ENCODE results near the gene NEURL1B. TPM values are rescaled to one million over a fixed set of nuclear protein-coding genes. Genes with fewer than 3 reads are reported as not detected.

The NEURL1B gene
- total RNA-seq, 1 experiment from 2014 or later: 18.8 TPM

GRCh38 chr5:172679628-172680212 lies 38.7 kb downstream of the NEURL1B start:
- H3K36me3 ChIP-seq: peaks cover 7% of the 10 kb centered on the region; the same call in 1 of the 2 replicates

GRCh38 chr5:172680921-172681320 lies 39.9 kb downstream of the NEURL1B start:
- Histone ChIP-seq H3K27ac (no peak overlapping the region), H3K27me3 (no peaks in the 10 kb centered on the region), H3K4me3 (no peak overlapping the region), H3K9me3 (replicated peaks) (no peaks in the 10 kb centered on the region), H3K36me3 (peaks cover 7% of the 10 kb centered on the region; the same call in 1 of the 2 replicates), H3K4me1 (no peaks in the 10 kb centered on the region)
- no peak for DNase-seq

More at GRCh38 chr5:172679628-172680212, 38.7 kb downstream of the NEURL1B start:
- no peaks in the 10 kb centered on the region for H3K27me3 ChIP-seq
- no peaks in the 10 kb centered on the region for H3K9me3 ChIP-seq (replicated peaks)
- no peak overlapping the region for H3K27ac ChIP-seq
- DNase-seq: no peak
- H3K4me1 ChIP-seq: no peaks in the 10 kb centered on the region
- no peak overlapping the region for H3K4me3 ChIP-seq

- peaks cover 7% of the 10 kb centered on the region; the same call in 1 of the 2 replicates for H3K36me3 ChIP-seq
- no peak overlapping the region for H3K4me3 ChIP-seq
- H3K4me1 ChIP-seq: no peaks in the 10 kb centered on the region
- H3K27ac ChIP-seq: no peak overlapping the region
- H3K9me3 ChIP-seq (replicated peaks): no peaks in the 10 kb centered on the region
- no peak for DNase-seq
- no peaks in the 10 kb centered on the region for H3K27me3 ChIP-seq
Measured at GRCh38 chr5:172681421-172681820, 40.4 kb downstream of the NEURL1B start.

GRCh38 chr5:172683264-172683644 lies 42.2 kb downstream of the NEURL1B start:
- Histone ChIP-seq H3K36me3 (peaks cover 7% of the 10 kb centered on the region; the same call in 1 of the 2 replicates), H3K4me3 (no peak overlapping the region), H3K27me3 (no peaks in the 10 kb centered on the region), H3K4me1 (no peaks in the 10 kb centered on the region), H3K27ac (no peak overlapping the region), H3K9me3 (replicated peaks) (no peaks in the 10 kb centered on the region)
- no peak for DNase-seq

GRCh38 chr5:172683645-172684471 lies 42.8 kb downstream of the NEURL1B start:
- Histone ChIP-seq H3K9me3 (replicated peaks) (no peaks in the 10 kb centered on the region), H3K27me3 (no peaks in the 10 kb centered on the region), H3K27ac (no peak overlapping the region), H3K4me3 (no peak overlapping the region), H3K36me3 (peaks cover 7% of the 10 kb centered on the region; the same call in 1 of the 2 replicates), H3K4me1 (no peaks in the 10 kb centered on the region)
- DNase-seq: no peak

GRCh38 chr5:172685091-172685490 lies 44.0 kb downstream of the NEURL1B start:
- no peaks in the 10 kb centered on the region for H3K4me1 ChIP-seq
- H3K27me3 ChIP-seq: no peaks in the 10 kb centered on the region
- no peak for DNase-seq
- no peaks in the 10 kb centered on the region for H3K9me3 ChIP-seq (replicated peaks)
- H3K27ac ChIP-seq: no peak overlapping the region
- H3K4me3 ChIP-seq: no peak overlapping the region
- H3K36me3 ChIP-seq: peaks cover 7% of the 10 kb centered on the region; the same call in 1 of the 2 replicates

- no peaks in the 10 kb centered on the region for H3K27me3 ChIP-seq
- H3K4me3 ChIP-seq: no peak overlapping the region
- DNase-seq: no peak
- no peaks in the 10 kb centered on the region for H3K4me1 ChIP-seq
- H3K9me3 ChIP-seq (replicated peaks): no peaks in the 10 kb centered on the region
- H3K27ac ChIP-seq: no peak overlapping the region
- H3K36me3 ChIP-seq: peaks cover 7% of the 10 kb centered on the region; the same call in 1 of the 2 replicates
Measured at GRCh38 chr5:172686111-172686510, 45.0 kb downstream of the NEURL1B start.

GRCh38 chr5:172686539-172687390 lies 45.7 kb downstream of the NEURL1B start:
- Histone ChIP-seq H3K4me3 (no peak overlapping the region), H3K27ac (no peak overlapping the region), H3K27me3 (no peaks in the 10 kb centered on the region), H3K36me3 (peaks cover 6% of the 10 kb centered on the region; the same call in 1 of the 2 replicates), H3K4me1 (0 out of 2 replicates have a peak, but pooled peaks cover 2% of the 10 kb centered on the region), H3K9me3 (replicated peaks) (no peaks in the 10 kb centered on the region)
- DNase-seq: no peak

- Histone ChIP-seq H3K27me3 (no peaks in the 10 kb centered on the region), H3K9me3 (replicated peaks) (no peaks in the 10 kb centered on the region), H3K4me1 (peaks cover 7% of the 10 kb centered on the region), H3K27ac (no peak overlapping the region), H3K4me3 (no peak overlapping the region), H3K36me3 (peaks cover 2% of the 10 kb centered on the region; the same call in 1 of the 2 replicates)
- DNase-seq: no peak
Measured at GRCh38 chr5:172687940-172688339, 46.9 kb downstream of the NEURL1B start.

GRCh38 chr5:172688349-172689217 lies 47.5 kb downstream of the NEURL1B start:
- H3K4me1 ChIP-seq: peaks cover 10% of the 10 kb centered on the region
- no peaks in the 10 kb centered on the region for H3K36me3 ChIP-seq
- DNase-seq: no peak
- no peaks in the 10 kb centered on the region for H3K27me3 ChIP-seq
- no peaks in the 10 kb centered on the region for H3K9me3 ChIP-seq (replicated peaks)
- no peak overlapping the region for H3K27ac ChIP-seq
- H3K4me3 ChIP-seq: no peak overlapping the region

- no peak overlapping the region for H3K4me3 ChIP-seq
- H3K27me3 ChIP-seq: no peaks in the 10 kb centered on the region
- H3K27ac ChIP-seq: no peak overlapping the region
- no peaks in the 10 kb centered on the region for H3K9me3 ChIP-seq (replicated peaks)
- peaks cover 10% of the 10 kb centered on the region for H3K4me1 ChIP-seq
- DNase-seq: no peak
- H3K36me3 ChIP-seq: no peaks in the 10 kb centered on the region
Measured at GRCh38 chr5:172689218-172689572, 48.1 kb downstream of the NEURL1B start.

GRCh38 chr5:172689801-172690200 lies 48.7 kb downstream of the NEURL1B start:
- no peak for DNase-seq
- Histone ChIP-seq H3K4me1 (peaks cover 10% of the 10 kb centered on the region), H3K9me3 (replicated peaks) (no peaks in the 10 kb centered on the region), H3K36me3 (no peaks in the 10 kb centered on the region), H3K27me3 (no peaks in the 10 kb centered on the region), H3K4me3 (no peak overlapping the region), H3K27ac (no peak overlapping the region)

- no peaks in the 10 kb centered on the region for H3K36me3 ChIP-seq
- H3K27ac ChIP-seq: no peak overlapping the region
- no peaks in the 10 kb centered on the region for H3K27me3 ChIP-seq
- H3K9me3 ChIP-seq (replicated peaks): no peaks in the 10 kb centered on the region
- H3K4me3 ChIP-seq: no peak overlapping the region
- H3K4me1 ChIP-seq: peaks cover 10% of the 10 kb centered on the region
- DNase-seq: no peak
Measured at GRCh38 chr5:172690258-172691075, 49.4 kb downstream of the NEURL1B start.

Data from SJCRH30 (cell line).